Gastroesophageal sphincter (tissue), 3 donors: ENCODE measurements around the gene PTPRD.

Experiments used
- CTCF ChIP-seq, 4 experiments: fragments of 200-600 bp in 2 of 4; fragments of 450-650 bp in 2 of 4; sonication (generic) in 1 of 4; IDR thresholded peaks; one replicate each; pipeline ENCODE4 v1.5.1; 2017 to 2019; ENCODE audit warnings: antibody characterized with exemption in 4 of 4, mild to moderate bottlenecking in 2 of 4, moderate library complexity in 2 of 4
- EP300 ChIP-seq: sonication (generic); formaldehyde crosslinking; IDR thresholded peaks from one replicate; pipeline ENCODE4 v1.6.1; 2017; ENCODE audit warnings: antibody characterized with exemption, mild to moderate bottlenecking
- POLR2A ChIP-seq, 2 donors: fragments of 450-650 bp; IDR thresholded peaks; one replicate each; pipeline ENCODE4 v1.6.1; 2017; ENCODE audit warnings: antibody characterized with exemption in 2 of 2, mild to moderate bottlenecking in 2 of 2, moderate library complexity in 1 of 2
- POLR2AphosphoS5 ChIP-seq: sonication (generic); formaldehyde crosslinking; IDR thresholded peaks from one replicate; pipeline ENCODE4 v1.6.1; 2017; ENCODE audit warnings: antibody characterized with exemption

DNA sequence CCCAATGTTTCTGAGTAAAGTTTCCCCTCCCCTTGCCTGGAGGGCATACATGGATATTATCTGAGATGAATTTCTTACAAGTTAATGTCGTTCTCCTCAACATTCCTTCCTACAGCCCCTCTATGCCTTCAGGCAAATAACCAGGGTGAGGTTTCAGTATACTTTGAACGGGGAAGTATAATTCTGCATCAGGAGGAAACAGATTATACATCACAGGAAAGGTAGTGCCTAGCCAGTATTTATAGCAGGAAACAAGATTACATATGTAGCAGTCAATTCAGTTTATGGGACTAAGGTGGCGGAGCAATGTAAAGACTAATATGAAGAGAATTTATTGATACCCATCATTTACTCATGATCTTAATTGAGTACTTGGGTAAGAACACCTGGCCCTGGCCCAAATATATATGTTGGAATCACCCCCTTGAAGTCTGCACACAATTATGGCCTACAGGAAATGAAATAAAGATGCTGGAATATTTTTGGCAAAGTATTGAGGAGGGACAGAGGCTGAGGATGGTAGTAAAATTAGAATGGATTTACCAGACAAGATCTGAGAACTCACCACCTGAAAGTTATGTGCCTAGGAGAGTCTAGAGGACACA is 661.1 kb downstream of the PTPRD start:
- no peak for TF ChIP-seq POLR2AphosphoS5
- no peak for TF ChIP-seq POLR2A (IDR thresholded peaks at IDR 0.05)
- no peak for TF ChIP-seq CTCF (IDR thresholded peaks at IDR 0.05)
- TF ChIP-seq EP300: no peak
